K562 (cell line): ENCODE measurements around the gene TAF8. TPM values are rescaled to one million over a fixed set of nuclear protein-coding genes. Genes with fewer than 3 reads are reported as not detected.
A peak's percentile ranks its signal among the peaks of the same experiment; 100 is the strongest.

Source experiments
- CAMTA2 ChIP-seq: fragments of 250-450 bp; sonication (Bioruptor Pico); conservative IDR thresholded peaks from 2 replicates; pipeline ENCODE4 v1.5.1; 2022
- HDGF ChIP-seq: fragments of 450-650 bp; IDR thresholded peaks from 2 replicates; pipeline ENCODE4 v1.6.1; 2016
- KLF16 ChIP-seq: IDR thresholded peaks from 2 replicates; pipeline ENCODE4 v1.6.1; 2016; ENCODE audit warnings: antibody characterized with exemption
- LEF1 ChIP-seq: fragments of 450-650 bp; IDR thresholded peaks from 2 replicates; pipeline ENCODE4 v1.6.1; 2016; ENCODE audit warnings: mild to moderate bottlenecking
- MBD2 ChIP-seq: sonication (generic); IDR thresholded peaks from 2 replicates; pipeline ENCODE4 v1.6.1; 2016; ENCODE audit warnings: low read depth, borderline replicate concordance
- NFXL1 ChIP-seq: fragments of 450-650 bp; formaldehyde crosslinking; IDR thresholded peaks from 2 replicates; pipeline ENCODE4 v1.4.0; 2021; ENCODE audit warnings: mild to moderate bottlenecking
- OTX1 ChIP-seq: fragments of 450-650 bp; formaldehyde crosslinking; IDR thresholded peaks from 2 replicates; pipeline ENCODE4 v1.4.0; 2022; ENCODE audit warnings: mild to moderate bottlenecking
- PYGO2 ChIP-seq: fragments of 450-650 bp; IDR thresholded peaks from 2 replicates; pipeline ENCODE4 v1.6.1; 2016; ENCODE audit warnings: mild to moderate bottlenecking, missing genetic modification characterization, moderate library complexity, missing compliant biosample characterization
- SIN3B ChIP-seq: fragments of 450-650 bp; IDR thresholded peaks from 2 replicates; pipeline ENCODE4 v1.6.1; 2017; ENCODE audit warnings: low read depth, mild to moderate bottlenecking, moderate library complexity
- ZBTB7A ChIP-seq: IDR thresholded peaks from 2 replicates; pipeline ENCODE4 v1.6.1; 2011; ENCODE audit warnings: low read depth, mild to moderate bottlenecking, low read length, moderate library complexity, borderline replicate concordance; ENCODE audit not compliant: control insufficient read depth
- ZNF197 ChIP-seq: fragments of 200-800 bp; sonication (Bioruptor generic); IDR thresholded peaks from 2 replicates; pipeline ENCODE4 v1.6.1; 2016; ENCODE audit warnings: low read depth, missing genetic modification characterization, missing compliant biosample characterization
- ZNF232 ChIP-seq: sonication (generic); formaldehyde crosslinking; IDR thresholded peaks from 2 replicates; pipeline ENCODE4 v1.8.0; 2022; ENCODE audit warnings: mild to moderate bottlenecking, missing genetic modification reagents
- ZNF277 ChIP-seq: fragments of 250-450 bp; sonication (Bioruptor Pico); IDR thresholded peaks from 2 replicates; pipeline ENCODE4 v1.8.0; 2022; ENCODE audit warnings: inconsistent platforms, mild to moderate bottlenecking, moderate library complexity, borderline replicate concordance
- polyA plus RNA-seq, 8 experiments: library from polyadenylated mRNA; depleted of rRNA in 4 of 8; stranded (reverse) in 5 of 8; unstranded in 3 of 8; fragments of >200 nt; fragmentation: Nextera tagmentation in 2 of 8; fragmentation: Illumina TruSeq in 1 of 8; extraction: Ambion mirVana in 2 of 8; extraction: Trizol in 1 of 8; gene quantifications; 2 replicates each; pipeline versions ENCODE4 v1.2.1 to v1.2.3, GENCODE V29; 2011 to 2014; ENCODE audit warnings: inconsistent platforms in 1 of 8, missing spikeins in 1 of 8
- total RNA-seq, 7 experiments: library from RNA; depleted of rRNA in 6 of 7; stranded (reverse); fragments of >200 nt in 6 of 7; fragmentation: Illumina TruSeq in 2 of 7; extraction: Trizol in 2 of 7; gene quantifications; 2 replicates each; pipeline versions ENCODE4 v1.2.1 to v1.2.3, GENCODE V29; 2011 to 2021; ENCODE audit warnings: low replicate concordance in 1 of 7
- TF ChIP-seq, protein P1 (sequence below): fragments of 450-650 bp; IDR thresholded peaks from 2 replicates; pipeline ENCODE4 v1.6.1; 2018; ENCODE audit not compliant: partially characterized antibody
- TF ChIP-seq, protein P2 (sequence below): sonication (generic); formaldehyde crosslinking; IDR thresholded peaks from 2 replicates; pipeline ENCODE4 v1.8.0; 2022; ENCODE audit warnings: mild to moderate bottlenecking, missing genetic modification reagents, borderline replicate concordance
- TF ChIP-seq, protein P3 (sequence below): fragments of 250-450 bp; sonication (Bioruptor Pico); IDR thresholded peaks from 2 replicates; pipeline ENCODE4 v1.5.1; 2021; ENCODE audit warnings: mild to moderate bottlenecking

Gene TAF8
- total and polyA plus RNA-seq, 9 of the 15 experiments (the other 6 are each of a cell fraction or from before 2014, with no cell fraction given): 29.4 to 84.0 (median 52.6) TPM

- TF ChIP-seq ZBTB7A: 0 out of 2 replicates have a peak, but pooled peaks have one; percentile 4
- no peak; the same call in 1 of the 2 replicates for TF ChIP-seq MBD2
- TF ChIP-seq, protein P1, sequence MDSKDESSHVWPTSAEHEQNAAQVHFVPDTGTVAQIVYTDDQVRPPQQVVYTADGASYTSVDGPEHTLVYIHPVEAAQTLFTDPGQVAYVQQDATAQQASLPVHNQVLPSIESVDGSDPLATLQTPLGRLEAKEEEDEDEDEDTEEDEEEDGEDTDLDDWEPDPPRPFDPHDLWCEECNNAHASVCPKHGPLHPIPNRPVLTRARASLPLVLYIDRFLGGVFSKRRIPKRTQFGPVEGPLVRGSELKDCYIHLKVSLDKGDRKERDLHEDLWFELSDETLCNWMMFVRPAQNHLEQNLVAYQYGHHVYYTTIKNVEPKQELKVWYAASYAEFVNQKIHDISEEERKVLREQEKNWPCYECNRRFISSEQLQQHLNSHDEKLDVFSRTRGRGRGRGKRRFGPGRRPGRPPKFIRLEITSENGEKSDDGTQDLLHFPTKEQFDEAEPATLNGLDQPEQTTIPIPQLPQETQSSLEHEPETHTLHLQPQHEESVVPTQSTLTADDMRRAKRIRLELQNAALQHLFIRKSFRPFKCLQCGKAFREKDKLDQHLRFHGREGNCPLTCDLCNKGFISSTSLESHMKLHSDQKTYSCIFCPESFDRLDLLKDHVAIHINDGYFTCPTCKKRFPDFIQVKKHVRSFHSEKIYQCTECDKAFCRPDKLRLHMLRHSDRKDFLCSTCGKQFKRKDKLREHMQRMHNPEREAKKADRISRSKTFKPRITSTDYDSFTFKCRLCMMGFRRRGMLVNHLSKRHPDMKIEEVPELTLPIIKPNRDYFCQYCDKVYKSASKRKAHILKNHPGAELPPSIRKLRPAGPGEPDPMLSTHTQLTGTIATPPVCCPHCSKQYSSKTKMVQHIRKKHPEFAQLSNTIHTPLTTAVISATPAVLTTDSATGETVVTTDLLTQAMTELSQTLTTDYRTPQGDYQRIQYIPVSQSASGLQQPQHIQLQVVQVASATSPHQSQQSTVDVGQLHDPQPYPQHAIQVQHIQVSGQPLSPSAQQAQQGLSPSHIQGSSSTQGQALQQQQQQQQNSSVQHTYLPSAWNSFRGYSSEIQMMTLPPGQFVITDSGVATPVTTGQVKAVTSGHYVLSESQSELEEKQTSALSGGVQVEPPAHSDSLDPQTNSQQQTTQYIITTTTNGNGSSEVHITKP: no peak
- no peak for TF ChIP-seq CAMTA2 (CRISPR knock-in tag)
- peak; percentile 88 for TF ChIP-seq KLF16
- TF ChIP-seq, protein P2, sequence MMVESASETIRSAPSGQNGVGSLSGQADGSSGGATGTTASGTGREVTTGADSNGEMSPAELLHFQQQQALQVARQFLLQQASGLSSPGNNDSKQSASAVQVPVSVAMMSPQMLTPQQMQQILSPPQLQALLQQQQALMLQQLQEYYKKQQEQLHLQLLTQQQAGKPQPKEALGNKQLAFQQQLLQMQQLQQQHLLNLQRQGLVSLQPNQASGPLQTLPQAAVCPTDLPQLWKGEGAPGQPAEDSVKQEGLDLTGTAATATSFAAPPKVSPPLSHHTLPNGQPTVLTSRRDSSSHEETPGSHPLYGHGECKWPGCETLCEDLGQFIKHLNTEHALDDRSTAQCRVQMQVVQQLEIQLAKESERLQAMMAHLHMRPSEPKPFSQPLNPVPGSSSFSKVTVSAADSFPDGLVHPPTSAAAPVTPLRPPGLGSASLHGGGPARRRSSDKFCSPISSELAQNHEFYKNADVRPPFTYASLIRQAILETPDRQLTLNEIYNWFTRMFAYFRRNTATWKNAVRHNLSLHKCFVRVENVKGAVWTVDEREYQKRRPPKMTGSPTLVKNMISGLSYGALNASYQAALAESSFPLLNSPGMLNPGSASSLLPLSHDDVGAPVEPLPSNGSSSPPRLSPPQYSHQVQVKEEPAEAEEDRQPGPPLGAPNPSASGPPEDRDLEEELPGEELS (CRISPR knock-in tag): no peak
- no peak for TF ChIP-seq OTX1 (CRISPR knock-in tag)
- TF ChIP-seq PYGO2 (tag): no peak
- TF ChIP-seq HDGF: peak; percentile 98
- TF ChIP-seq ZNF277 (CRISPR knock-in tag): no peak
- no peak for TF ChIP-seq ZNF197 (CRISPR knock-in tag)
- TF ChIP-seq, protein P3, sequence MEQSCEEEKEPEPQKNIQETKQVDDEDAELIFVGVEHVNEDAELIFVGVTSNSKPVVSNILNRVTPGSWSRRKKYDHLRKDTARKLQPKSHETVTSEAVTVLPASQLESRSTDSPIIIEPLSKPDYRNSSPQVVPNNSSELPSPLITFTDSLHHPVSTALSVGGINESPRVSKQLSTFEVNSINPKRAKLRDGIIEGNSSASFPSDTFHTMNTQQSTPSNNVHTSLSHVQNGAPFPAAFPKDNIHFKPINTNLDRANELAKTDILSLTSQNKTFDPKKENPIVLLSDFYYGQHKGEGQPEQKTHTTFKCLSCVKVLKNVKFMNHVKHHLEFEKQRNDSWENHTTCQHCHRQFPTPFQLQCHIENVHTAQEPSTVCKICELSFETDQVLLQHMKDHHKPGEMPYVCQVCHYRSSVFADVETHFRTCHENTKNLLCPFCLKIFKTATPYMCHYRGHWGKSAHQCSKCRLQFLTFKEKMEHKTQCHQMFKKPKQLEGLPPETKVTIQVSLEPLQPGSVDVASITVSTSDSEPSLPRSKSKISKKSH (CRISPR knock-in tag): no peak
- TF ChIP-seq NFXL1 (CRISPR knock-in tag): no peak
- 0 out of 2 replicates have a peak, but pooled peaks have one; percentile 33 for TF ChIP-seq LEF1
- TF ChIP-seq SIN3B: peak; percentile 3; the same call in 1 of the 2 replicates
- TF ChIP-seq ZNF232 (CRISPR knock-in tag): no peak
Observed at GRCh38 chr6:42043787-42044475, 6.4 kb upstream of the TAF8 start (continued).
